Activated CD8-positive, alpha-beta memory T cell treated with anti-CD3 and anti-CD28 coated beads for 24 hours (primary cell): Measurements from ENCODE around the gene SMAP1.
"Not testable (repeated sequence)": the region's sequence is repeated elsewhere in the genome, so short reads cannot be mapped to it uniquely, and the experiment has no call there.

Source experiments
- DNase-seq: peaks from one replicate; pipeline ENCODE4 v3.0.0-alpha.2; 2020

Gene SMAP1

DNA sequence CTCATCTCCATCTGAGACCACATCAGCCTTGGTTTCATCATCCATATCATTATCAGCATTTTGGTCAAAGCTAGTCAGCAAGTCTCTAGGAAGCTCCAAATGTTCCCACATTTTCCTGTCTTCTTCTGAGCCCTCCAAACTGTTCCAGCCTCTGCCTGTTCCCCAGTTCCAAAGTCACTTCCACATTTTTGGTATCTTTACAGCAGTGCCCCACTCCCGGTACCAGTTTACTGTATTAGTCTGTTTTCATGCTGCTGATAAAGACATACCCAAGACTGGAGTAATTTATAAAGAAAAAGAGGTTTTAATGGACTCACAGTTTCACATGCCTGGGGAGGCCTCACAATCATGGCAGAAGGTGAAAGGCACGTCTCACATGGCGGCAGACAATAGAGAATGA, 74.8 kb downstream of the SMAP1 start:
- not testable (repeated sequence) for DNase-seq

DNA sequence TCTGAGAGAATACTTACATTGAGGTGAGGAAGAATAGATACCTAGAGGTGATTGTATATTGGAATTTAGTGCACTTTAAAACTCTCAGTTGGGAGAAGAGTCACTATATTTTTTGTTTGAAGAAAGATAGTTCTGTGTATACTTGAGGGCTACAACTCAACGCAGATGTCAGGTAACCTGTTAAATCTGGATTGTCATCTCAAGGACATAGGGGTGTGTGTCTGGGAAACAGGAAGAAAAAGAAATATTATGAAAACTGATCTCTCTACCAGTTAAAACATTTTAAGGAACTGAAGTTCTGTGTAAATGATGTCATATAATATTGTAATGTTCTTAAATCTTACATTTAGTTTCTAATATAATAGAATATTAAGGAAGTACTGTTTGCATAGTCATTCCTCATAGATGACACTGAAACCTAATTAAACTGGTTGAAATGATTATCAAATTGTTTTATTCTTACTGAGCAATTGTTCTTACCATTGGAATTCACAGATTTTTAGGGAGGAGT, 86.2 kb downstream of the SMAP1 start:
- DNase-seq = no peak

DNA sequence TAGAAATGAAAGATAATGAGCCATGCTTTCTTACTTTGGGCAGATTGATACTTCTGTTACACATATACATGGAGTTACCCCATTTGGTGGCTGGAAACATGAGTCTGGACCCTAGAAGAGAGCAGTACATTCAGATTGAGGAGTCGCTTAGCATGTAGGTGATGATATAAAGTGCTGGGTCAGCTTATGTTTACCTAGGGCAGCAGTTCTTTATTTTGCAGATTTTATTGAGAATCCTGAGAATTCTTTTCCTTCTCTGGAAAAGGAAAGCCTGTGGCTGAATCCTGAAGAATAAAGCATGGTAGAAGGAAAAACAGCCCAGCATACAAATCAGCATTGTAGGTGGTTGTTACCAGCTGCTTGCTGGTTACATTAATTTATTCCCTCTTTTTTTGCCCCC, 91.2 kb downstream of the SMAP1 start:
- no peak for DNase-seq

DNA sequence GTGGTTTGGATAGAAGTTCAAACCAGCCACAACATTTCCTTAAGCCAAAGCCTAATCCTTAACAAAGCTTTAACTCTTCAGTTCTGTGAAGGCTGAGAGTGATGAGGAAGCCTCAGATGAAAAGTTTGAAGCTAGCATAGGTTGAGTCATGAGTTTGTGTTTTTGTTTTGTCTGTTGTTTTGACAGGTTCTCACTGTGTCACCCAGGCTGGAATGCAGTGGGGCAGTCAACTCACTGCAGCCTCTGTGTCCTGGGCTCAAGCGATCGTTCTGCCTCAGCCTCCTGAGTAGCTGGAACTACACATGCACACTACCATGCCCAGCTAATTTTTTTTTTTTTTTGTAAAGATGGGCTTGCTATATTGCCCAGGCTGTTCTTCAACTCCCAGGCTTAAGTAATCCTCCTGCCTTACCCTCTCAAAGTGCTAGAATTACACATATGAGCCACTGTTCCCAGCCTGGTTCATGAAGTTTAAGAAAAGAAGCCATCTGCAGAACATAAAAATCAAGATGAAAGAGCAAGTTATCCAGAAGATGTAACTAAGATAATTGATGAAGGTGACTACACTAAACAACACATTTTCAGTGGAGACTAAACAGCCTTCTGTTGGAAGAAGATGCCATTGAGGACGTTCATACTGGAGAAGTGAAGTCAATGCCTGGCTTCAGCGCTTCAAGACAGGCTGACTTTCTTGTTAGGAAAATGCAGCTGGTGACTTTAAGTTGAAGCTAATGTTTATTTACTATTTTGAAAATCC, 96.2 kb downstream of the SMAP1 start:
- no peak for DNase-seq

DNA sequence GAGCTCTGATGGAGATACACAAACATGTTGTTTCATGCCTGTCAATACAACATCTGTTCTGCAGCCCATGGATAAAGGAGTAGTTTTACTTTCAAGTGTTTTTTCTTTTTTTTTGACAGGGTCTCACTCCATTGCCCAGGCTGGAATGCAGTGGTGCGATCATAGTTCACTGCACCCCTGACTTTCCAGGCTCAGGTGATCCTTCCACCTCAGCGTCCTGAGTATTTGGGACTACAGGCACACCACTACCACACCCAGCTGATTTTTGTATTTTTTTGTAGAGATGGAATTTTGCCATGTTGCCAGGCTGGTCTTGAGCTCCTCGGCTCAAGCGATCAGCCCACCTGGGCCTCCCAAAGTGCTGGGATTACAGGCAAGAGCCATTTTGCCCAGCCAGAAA, 97.0 kb downstream of the SMAP1 start:
- no peak for DNase-seq

DNA sequence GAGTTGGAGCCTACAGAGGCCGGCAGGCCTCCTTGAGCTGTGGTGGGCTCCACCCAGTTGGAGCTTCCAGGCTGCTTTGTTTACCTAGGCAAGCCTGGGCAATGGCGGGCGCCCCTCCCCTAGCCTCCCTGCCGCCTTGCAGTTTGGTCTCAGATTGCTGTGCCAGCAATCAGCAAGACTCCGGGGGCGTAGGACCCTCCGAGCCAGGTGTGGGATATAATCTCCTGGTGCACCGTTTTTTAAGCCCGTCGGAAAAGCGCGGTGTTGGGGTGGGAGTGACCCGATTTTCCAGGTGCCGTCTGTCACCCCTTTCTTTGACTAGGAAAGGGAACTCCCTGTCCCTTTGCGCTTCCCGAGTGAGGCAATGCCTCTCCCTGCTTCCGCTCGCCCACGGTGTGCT, 103.7 kb downstream of the SMAP1 start:
- DNase-seq = not testable (repeated sequence)

DNA sequence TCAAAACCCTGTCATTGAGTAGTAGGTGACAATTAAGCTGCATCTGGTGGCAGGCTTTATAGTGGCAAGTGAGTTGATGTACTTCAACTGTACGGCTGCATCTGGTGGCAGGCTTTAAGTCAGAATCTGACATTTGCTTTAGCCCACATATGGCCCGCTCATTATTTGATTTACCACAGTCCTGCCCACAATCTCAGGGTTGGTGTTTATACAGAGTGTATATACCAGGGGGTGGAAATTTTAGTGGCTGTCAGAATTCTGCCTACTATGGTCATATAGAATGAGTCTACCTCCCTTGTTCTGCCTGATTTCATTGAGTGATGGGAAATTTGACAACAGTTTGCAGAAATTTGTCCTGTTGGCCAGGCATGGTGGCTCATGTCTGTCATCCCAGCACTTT, 112.3 kb downstream of the SMAP1 start:
- DNase-seq = no peak

DNA sequence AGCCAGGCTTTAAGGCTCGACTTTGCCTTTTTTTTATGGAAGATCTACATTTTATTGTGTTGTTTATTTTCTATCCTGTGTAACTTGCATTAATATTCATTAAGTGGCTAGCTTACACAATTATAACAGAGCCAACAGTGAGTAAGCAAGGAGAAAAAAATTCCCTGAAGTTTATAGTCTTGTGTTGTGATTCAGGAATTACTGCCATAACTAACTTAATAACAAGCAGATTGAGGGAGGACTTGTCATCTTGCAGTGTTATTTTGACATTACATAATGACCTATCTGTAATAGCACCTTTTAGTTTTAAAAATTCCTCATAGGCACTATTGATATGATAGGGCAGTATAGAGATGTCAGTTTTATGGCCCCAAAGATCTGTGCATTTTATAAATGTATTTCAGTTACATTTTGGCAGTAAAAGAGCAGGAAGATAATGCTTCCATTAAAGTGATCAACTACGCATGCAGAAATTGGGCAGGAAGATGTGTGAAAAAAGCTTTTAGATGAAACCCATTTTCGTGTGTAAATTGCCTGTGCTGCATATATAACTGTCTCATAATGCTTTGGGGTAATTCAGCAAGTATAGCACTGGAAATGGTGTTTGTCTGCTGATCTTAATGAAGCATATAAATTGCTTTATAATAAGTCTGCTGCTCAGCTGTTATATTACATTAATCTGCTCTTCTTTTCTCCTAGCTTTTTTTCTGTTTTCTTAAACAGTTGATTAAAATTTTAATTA, 123.0 kb downstream of the SMAP1 start:
- no peak for DNase-seq

DNA sequence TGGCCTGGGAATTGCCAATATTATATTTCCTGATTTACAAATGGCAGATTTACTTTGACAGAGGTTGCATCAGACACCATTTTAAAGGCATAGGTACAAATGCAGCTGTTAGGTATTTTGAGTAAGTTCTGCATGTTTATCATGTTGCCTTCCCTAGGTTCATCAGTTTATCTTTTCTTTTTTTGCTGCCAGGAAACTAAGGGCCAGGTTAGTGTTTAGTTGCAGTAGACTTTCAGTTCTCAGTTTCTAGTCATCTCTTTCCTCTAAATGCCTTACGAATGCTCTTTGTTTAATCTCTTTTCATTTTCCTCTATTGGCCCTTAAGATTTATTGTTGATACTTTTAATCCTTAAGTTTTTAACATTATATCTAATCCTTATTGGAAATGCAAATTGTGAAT, 129.9 kb downstream of the SMAP1 start:
- DNase-seq = no peak

DNA sequence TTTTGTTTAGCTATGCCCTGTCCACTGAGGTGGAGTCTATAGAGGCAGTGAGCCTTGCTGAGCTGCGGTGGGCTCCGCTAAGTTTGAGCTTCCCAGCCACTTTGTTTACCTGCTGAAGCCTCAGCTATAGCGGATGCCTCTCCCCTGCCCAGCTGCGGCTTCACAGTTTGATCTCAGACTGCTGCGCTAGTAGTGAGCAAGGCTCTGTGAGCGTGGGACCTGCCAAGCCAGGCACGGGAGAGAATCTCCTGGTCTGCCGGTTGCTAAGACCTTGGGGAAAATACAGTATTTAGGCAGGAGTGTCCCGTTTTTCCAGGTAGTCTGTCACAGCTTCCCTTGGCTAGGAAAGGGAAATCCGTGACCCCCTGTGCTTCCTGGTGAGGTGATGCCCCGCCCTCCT, 138.4 kb downstream of the SMAP1 start:
- no peak for DNase-seq

DNA sequence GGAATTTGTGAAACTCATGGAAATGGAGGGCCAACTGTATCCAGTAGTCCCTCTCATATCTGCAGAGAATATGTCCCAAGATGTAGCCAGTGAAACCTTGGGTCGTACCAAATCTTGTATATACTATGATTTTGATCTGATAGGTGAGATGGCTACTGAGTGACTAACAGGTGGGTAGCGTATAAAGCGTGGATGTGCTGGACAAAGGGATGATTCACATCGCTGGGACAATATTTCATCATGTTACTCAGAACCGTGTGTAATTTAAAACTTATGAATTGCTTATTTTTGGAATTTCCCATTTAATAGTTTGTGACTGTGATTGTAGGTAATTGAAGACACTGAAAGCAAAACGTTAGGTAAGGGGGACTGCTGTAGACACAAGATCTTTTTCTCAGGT, 144.1 kb downstream of the SMAP1 start:
- no peak for DNase-seq

DNA sequence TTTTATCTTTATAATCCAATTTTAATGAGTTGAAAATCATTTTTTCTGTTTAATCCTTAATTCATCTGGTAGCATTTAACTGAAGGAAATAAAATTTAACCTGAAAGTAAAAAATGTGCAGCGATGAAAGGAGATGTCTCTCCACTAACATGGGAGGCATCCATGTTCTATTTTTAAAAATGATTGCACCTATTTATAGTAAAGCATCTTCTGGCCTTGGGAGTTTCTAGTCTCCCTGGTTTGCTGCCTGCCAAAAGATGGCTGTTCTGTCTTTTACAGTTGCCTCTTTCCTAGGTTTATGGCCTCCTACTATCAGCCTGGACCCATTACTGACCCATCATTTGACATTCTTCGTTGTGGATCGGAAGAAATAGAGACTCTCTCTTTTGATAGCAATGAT, 146.2 kb downstream of the SMAP1 start:
- DNase-seq = no peak

DNA sequence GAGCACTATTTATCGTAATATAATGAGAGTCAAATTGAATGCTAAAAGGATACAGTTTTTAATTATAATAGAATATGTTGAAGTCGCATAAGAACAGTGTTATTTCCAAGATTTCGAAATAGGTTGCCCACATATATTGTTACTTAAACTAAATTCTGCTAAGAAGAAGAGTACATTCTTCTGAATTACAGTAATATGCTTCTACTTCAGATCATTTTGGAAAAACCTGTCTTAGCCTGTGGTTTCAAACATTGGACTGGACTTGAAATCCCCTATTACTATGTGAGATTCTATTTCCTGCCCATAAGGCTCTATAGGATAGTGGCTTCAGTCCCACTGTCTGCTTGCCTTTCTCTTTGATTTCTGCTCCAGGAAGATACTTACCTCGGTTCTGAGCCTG, 152.0 kb downstream of the SMAP1 start:
- no peak for DNase-seq

DNA sequence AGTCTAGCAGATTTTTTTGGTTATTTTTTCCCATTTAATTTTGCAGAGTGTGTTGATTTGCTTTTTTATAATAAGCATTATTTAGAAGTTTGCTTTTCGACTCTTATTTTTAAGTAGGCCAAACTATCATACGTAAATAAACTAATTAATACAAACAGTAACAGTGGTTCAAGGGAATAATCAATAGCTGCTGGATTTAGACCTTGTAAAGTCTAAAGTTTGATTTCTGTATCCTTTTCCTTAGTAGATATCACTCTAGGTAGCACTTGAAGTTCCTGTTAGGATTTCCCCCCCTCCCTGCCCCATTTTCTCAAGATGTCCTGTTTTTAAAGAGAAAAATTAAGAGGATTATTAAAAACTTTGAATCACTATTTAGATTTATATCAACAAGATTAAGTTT, 153.1 kb downstream of the SMAP1 start:
- DNase-seq = no peak

DNA sequence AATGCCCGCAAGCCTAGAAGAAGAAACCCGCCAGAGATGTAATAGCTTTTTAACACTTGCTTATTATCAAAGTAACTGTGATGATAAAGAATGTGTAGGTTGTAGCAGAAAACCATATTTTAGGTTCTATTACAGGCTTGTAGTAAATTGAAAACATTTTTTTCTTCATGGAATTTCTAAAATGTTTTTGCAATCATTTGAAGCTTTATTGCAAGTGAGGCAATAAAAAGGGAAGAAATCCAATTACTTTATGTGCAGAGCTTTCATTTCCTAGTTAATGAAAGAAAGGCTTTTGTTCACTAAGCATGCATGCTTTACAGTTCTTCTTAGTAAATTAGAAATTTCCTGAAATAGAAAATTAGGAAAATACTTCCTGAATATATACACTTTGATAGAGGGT, 154.1 kb downstream of the SMAP1 start:
- no peak for DNase-seq

DNA sequence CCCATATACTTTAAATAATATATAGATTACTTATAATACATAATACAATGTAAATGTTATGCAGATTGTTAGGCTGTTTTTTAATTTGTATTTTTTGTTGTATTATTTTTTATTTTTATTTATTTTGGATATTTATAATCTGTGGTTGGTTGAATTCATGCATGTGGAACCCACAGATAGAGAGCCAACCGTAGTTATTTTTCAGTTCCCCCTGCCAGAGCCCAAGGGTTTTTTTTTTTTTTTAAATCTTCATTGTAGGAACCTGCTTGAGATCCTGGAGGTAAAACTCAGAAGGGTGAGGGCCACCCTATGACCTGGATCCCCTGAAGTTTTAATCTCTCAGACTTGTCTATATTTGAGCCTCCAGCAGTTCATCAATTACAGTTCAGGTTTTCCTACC, 156.0 kb downstream of the SMAP1 start:
- DNase-seq = no peak

DNA sequence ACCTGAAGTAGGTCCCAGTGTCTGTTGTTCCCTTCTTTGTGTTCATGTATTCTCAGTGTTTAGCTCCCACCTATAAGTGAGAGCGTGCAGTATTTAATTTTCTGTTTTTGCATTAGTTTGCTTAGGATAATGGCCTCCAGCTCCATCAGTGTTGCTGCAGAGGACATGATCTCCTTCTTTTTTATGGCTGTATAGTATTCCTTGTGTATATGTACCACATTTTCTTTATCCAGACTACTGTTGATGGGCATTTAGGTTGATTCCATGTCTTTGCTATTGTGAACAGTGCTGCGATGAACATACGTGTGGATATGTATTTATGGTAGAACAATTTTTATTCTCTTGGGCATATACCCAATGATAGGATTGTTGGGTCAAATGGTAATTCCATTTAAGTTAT, 163.7 kb downstream of the SMAP1 start:
- DNase-seq = no peak

DNA sequence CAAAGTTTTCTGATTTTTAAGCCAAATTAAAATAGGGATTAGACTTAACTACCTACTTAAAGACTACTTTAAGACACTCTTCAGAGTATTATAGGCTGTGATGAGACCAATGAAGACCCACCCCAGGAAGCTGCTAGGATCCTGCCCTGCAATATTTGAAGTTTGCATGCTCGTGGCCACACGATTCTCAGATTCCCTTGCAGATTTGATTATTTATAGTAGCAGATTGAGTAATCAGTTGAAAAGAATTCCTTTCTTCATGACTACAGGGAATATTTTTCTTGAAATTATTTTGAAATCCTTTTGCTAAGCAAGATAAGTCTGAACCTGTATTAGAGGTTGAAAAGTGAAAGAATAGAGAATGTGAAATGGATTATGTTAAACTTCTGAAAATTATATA, 166.8 kb downstream of the SMAP1 start:
- DNase-seq = no peak

DNA sequence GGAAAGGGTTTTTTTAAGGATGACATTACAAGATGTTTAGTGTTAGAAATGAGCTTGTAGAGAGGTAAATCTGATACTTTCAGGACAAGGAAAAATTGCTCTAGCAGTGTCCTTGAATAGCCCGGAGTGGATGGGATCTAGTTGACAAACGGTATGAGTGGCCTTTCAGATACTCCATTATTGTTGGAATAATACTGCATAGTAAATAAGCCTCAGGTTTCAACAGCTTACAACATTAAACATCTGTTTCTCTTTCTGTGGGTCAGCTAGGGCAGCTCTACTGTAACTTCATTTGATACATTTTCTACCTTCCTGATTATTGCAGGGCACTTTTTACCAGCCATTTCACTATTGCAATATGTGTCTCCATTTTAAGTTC, 171.2 kb downstream of the SMAP1 start:
- DNase-seq = no peak

DNA sequence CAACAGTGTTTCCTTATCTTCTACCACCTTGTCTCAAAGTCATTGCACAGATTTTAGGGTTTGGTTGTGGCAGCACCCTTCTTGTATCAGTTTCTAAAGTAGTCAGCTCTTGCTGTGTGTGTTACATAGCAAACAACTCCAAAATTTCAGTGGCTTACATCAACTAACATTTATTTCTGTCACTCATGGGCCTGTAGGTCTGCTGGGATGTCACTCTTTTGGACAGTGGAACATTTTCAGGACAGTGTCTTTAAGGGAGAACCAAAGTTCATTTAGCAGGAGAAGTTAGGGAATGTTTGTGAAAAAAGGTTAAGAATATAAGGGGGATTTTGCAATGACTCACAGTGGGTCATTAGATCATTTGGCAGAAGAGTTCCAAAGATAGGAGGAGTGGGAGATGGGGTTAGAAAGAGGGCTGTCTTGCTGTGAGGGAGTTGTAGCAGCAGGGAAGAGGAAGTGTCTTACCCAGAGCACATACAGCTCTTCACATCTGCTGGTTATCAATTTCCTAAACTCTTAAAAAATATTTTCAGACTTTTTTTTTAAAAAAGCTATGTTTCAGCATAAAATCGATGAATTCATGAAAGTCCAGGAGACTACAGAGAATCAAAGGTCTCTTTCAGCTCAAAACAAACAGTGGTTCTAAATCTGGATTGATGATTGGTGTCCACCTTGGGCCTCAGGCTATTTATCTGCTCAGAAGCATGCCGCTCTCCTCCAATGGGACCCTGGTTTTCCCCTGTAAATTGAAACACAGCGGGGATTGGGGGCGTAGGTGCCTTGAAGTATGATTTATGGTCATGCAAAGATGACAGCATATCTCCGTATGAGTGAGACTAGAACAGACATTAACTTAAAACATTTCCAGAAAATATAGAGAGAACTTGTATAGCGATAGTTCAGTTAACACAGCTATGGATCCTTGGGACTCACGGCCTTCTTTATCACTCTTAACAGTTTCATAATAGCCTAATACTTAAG, 171.9 kb downstream of the SMAP1 start:
- no peak for DNase-seq

DNA sequence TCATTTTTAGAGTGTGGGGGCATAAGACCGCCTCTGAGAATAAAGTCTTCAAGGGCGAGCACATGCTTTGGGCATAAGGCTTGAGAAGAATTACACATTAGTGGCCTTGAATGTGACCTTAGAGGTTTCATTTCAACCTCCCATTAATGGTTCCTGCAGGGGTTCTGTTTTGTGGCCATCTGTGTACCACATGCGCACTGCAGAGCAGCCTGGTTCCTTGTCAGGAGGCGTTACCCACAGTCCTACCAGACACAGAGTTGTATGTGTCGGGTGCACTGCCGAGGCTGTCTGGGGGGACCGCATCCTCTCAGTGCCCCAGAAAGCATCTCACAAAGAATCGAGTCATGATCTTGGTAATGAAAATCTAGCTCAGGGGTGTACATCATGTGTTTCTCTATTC, 173.4 kb downstream of the SMAP1 start:
- DNase-seq = no peak

DNA sequence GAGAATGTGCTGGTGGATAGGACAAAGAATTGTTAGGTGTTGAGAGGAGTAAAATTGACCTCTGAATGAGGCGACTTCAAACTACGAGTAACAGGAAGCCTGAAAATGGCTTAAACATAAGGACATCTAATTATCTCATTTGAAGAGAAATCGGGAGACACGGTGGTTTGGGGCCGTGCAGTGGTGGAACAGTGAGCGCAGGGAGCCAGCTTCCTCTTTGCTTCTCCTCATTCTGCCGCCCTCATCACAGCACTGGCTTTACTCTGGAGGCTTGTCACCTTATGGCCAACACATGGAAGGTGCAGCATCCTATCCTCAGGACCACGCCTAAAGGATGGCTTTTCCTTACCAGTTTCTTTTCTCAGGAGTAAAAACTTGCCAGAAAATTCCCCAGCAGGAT, 174.9 kb downstream of the SMAP1 start:
- no peak for DNase-seq

DNA sequence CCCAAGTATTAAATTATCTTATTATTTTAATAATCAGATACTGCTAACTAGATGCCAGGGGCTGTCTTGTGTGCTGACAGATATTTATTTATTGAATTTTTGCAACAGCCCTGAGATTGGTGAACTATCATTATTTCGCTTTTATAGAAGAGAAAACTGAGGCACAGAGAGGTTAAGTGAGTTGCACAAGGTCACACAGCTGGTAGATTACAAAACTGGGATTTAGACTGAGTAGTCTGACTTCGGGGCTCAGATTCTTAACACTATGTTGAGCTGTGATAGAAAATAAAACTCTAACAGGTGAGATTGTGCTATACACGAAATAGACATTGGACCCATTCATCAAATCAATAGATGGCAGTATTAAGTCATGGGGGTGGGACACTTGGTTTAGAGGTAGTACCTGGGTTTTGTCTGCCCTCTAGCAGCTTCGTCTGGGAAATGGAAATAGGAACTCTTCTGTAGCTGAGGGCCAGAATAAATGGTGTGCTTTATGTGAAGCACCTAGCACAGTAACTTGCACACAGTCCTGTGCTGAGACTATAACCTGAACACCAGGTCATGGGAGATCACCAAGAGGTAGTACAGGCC, 175.7 kb downstream of the SMAP1 start:
- no peak for DNase-seq
